Adrenal gland (tissue), 12 donors: ENCODE measurements around the gene HECW1. TPM values are rescaled to one million over a fixed set of nuclear protein-coding genes. Genes with fewer than 3 reads are reported as not detected.

Source experiments
- DNase-seq, 7 donors: peaks; one replicate each; pipeline ENCODE4 v3.0.0-alpha.2; 2019 to 2020
- H3K27ac ChIP-seq, 5 donors: fragments of 200-600 bp; sonication (generic) in 4 of 5; 1 replicate in 3 of 5; 2 replicates in 2 of 5; pipeline versions ENCODE4 v1.5.1 to v1.8.0; 2016 to 2020; ENCODE audit warnings: mild to moderate bottlenecking in 1 of 5
- H3K27me3 ChIP-seq: fragments of 200-600 bp; 2 replicates; pipeline ENCODE4 v1.8.0; 2021
- H3K36me3 ChIP-seq, 2 donors: fragments of 200-600 bp; replicated peaks in 1 of 2; 1 replicate in 1 of 2; 2 replicates in 1 of 2; pipeline versions ENCODE4 v1.5.1 to v1.8.0; 2018 to 2022
- H3K4me1 ChIP-seq, 2 donors: fragments of 200-600 bp; replicated peaks in 1 of 2; 1 replicate in 1 of 2; 2 replicates in 1 of 2; pipeline versions ENCODE4 v1.5.1 to v1.8.0; 2018 to 2021
- H3K4me3 ChIP-seq, 4 donors: fragments of 200-600 bp; sonication (generic) in 3 of 4; one replicate each; pipeline ENCODE4 v1.5.1; 2016 to 2018
- H3K9me3 ChIP-seq, 3 donors: fragments of 200-600 bp; sonication (generic) in 1 of 3; replicated peaks in 1 of 3; 1 replicate in 2 of 3; 2 replicates in 1 of 3; pipeline versions ENCODE4 v1.5.1 to v1.8.0; 2016 to 2021
- POLR2A ChIP-seq, 2 donors: fragments of 450-650 bp; IDR thresholded peaks; one replicate each; pipeline ENCODE4 v1.6.1; 2017; ENCODE audit warnings: antibody characterized with exemption in 2 of 2, mild to moderate bottlenecking in 2 of 2, moderate library complexity in 1 of 2
- WGBS, 4 donors: extraction: QIAGEN DNeasy Blood & Tissue Kit in 2 of 4; methylation state at CpG; one replicate each; pipeline versions ENCODE4 v1.1.5 to v1.1.7; 2013 to 2017; 5-methylcytosine and 5-hydroxymethylcytosine counted together
- intact Hi-C, 2 donors: fragments of 100-400 bp; cut with DNase I; formaldehyde crosslinking; loops; one replicate each; pipeline versions ENCODE4 v1.14.1 to v1.15.0; 2022 to 2023
- polyA plus RNA-seq, 3 donors: library from polyadenylated mRNA; stranded (reverse); fragments of 200-250 nt in 2 of 3; fragments of 350-450 nt in 1 of 3; fragmentation: Illumina TruSeq in 1 of 3; extraction: RNeasy Lipid Tissue Mini Kit (QIAGEN cat#74804) in 1 of 3; gene quantifications; one replicate each; pipeline ENCODE4 v1.2.3, GENCODE V29; 2013 to 2014
- total RNA-seq, 9 donors: library from RNA; depleted of rRNA in 4 of 9; stranded (reverse); fragments of >200 nt in 4 of 9; fragments of 120-200 nt in 1 of 9; fragmentation: NEBNext Ultra II Directional in 1 of 9; extraction: Animal tissue kit (Norgen Biotek cat#: 25700) in 1 of 9; gene quantifications; one replicate each; pipeline versions ENCODE4 v1.1.0 to v1.2.4, GENCODE V29; 2013 to 2023
- TF ChIP-seq, protein P1 (sequence below), 6 experiments: fragments of 450-650 bp in 4 of 6; fragments of 200-600 bp in 2 of 6; sonication (generic) in 1 of 6; IDR thresholded peaks; 1 replicate in 5 of 6; 2 replicates in 1 of 6; pipeline versions ENCODE4 v1.5.1 to v1.8.0; 2016 to 2021; ENCODE audit warnings: antibody characterized with exemption in 6 of 6, mild to moderate bottlenecking in 2 of 6, moderate library complexity in 1 of 6
- donor health status: healthy with polysubstance abuse.
- donor health status: Bipolar disorder and iron deficiency.
- donor health status: DM: yes; HTN: yes; CAD: no.
- donor health status: DM: no; HTN: no; CAD: no.
- donor health status: DM: no; HTN: no; CAD: no.
- donor health status: DM: yes; HTN: yes; CAD: no.

HECW1 gene
- total and polyA plus RNA-seq, 12 donors = under 0.01 to 3.2 (median 0.06) TPM; not detected in 4

DNA sequence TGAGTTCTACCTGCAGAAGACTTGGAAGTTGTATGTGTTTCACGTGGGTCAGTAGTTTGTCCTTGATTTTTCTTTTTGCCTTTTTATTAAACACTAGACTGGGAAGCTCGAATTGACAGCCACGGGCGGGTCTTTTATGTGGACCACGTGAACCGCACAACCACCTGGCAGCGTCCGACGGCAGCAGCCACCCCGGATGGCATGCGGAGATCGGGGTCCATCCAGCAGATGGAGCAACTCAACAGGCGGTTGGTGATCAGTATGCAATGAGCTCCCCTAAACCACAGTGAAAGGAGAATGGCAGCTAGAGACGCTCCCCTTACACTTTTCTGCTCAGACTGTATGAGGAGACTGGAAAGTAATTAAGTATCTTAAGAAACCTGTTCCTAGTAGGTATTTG lies 343.8 kb downstream of the HECW1 start:
- H3K4me1 ChIP-seq = no peaks in the 10 kb centered on the region

DNA sequence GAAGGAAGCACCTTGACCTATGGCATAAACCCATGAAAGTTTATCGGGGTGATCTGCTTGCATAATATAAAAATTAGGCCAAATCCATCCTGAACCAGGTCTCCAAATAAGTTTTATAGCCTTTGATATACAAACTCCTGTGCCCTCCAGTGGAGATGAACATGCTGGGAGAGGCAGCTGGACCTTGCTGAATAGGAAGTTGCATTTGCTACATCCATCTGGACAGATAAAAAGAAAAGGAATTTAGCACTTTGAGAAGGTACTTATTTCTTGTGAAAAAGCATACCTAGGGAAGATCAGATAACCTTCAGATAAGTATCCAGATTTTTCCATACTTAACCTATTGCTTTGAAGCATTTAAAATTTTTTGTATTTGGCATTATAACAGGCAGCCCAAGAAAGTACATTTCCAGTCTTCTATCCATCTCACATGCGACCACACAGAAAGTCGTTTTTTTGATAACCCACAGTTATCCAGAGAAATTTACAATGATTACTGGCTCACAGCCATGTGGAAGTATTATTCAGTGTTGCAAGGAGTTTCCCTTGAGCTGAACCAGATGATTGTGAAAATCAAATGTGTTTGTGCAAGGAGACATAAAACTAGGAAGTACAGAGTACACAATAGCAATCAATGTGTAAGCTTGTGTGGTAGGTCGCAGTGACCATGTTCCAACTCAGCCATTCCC lies 346.0 kb downstream of the HECW1 start:
- H3K27me3 ChIP-seq = no peaks in the 10 kb centered on the region
- no peak overlapping the region for H3K4me3 ChIP-seq
- H3K9me3 ChIP-seq = no peaks in the 10 kb centered on the region
- H3K27ac ChIP-seq = no peak overlapping the region
- H3K36me3 ChIP-seq = no peaks in the 10 kb centered on the region
- no peak for TF ChIP-seq POLR2A (IDR thresholded peaks at IDR 0.05)
- TF ChIP-seq, protein P1, sequence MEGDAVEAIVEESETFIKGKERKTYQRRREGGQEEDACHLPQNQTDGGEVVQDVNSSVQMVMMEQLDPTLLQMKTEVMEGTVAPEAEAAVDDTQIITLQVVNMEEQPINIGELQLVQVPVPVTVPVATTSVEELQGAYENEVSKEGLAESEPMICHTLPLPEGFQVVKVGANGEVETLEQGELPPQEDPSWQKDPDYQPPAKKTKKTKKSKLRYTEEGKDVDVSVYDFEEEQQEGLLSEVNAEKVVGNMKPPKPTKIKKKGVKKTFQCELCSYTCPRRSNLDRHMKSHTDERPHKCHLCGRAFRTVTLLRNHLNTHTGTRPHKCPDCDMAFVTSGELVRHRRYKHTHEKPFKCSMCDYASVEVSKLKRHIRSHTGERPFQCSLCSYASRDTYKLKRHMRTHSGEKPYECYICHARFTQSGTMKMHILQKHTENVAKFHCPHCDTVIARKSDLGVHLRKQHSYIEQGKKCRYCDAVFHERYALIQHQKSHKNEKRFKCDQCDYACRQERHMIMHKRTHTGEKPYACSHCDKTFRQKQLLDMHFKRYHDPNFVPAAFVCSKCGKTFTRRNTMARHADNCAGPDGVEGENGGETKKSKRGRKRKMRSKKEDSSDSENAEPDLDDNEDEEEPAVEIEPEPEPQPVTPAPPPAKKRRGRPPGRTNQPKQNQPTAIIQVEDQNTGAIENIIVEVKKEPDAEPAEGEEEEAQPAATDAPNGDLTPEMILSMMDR (IDR thresholded peaks at IDR 0.05) = no peak
- WGBS, 4 donors = 47 to 54% (median 51%) methylated on average over 4 of the region's 4 CpGs
- intact Hi-C loops = no loop called here
- no peaks in the 10 kb centered on the region for H3K4me1 ChIP-seq
- no peak for DNase-seq

More for the DNA sequence above, 343.8 kb downstream of the HECW1 start:
- Histone ChIP-seq H3K27ac (no peak overlapping the region), H3K9me3 (no peaks in the 10 kb centered on the region), H3K4me3 (no peak overlapping the region), H3K36me3 (no peaks in the 10 kb centered on the region), H3K27me3 (no peaks in the 10 kb centered on the region)
- TF ChIP-seq, protein P1 (IDR thresholded peaks at IDR 0.05) = no peak
- TF ChIP-seq POLR2A (IDR thresholded peaks at IDR 0.05) = no peak
- no peak for DNase-seq
- 64 to 80% (median 72%) methylated on average over 14 of the region's 14 CpGs for WGBS, 4 donors
- intact Hi-C loops = no loop called here

DNA sequence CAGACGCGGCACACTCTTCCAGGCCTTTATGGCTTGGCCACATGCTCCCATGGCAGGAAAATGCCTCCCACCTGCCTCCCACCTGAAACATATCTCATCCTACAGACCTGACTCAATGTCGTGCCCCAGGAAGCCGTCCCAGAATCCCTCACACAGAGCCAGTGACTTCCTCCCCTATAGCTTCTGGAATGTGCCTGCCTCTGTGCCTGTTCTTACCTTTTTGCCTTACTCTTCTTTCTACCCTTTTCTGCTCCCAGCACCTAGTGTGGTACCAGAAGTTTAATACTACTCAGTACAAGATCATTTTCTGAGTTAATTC lies 346.5 kb downstream of the HECW1 start:
- intact Hi-C loops = no loop called here
- Histone ChIP-seq H3K27ac (no peak overlapping the region), H3K36me3 (no peaks in the 10 kb centered on the region), H3K4me1 (no peaks in the 10 kb centered on the region), H3K4me3 (no peak overlapping the region), H3K27me3 (no peaks in the 10 kb centered on the region), H3K9me3 (no peaks in the 10 kb centered on the region)
- TF ChIP-seq, protein P1 (IDR thresholded peaks at IDR 0.05) = no peak
- TF ChIP-seq POLR2A (IDR thresholded peaks at IDR 0.05) = no peak
- 72 to 80% (median 78%) methylated on average over 4 of the region's 4 CpGs for WGBS, 4 donors
- no peak for DNase-seq

- TF ChIP-seq, protein P1 (IDR thresholded peaks at IDR 0.05) = no peak
- no peak for TF ChIP-seq POLR2A (IDR thresholded peaks at IDR 0.05)
- Histone ChIP-seq H3K36me3 (no peaks in the 10 kb centered on the region), H3K4me3 (no peak overlapping the region), H3K27ac (no peak overlapping the region), H3K27me3 (no peaks in the 10 kb centered on the region), H3K9me3 (no peaks in the 10 kb centered on the region), H3K4me1 (no peaks in the 10 kb centered on the region)
- intact Hi-C loops = no loop called here
- no peak for DNase-seq
- 74 to 88% (median 85%) methylated on average over 8 of the region's 8 CpGs for WGBS, 4 donors
Observed at GRCh38 chr7:43460733-43461348, 348.4 kb downstream of the HECW1 start.
